ENCODE results near the gene STUM. TPM values are rescaled to one million over a fixed set of nuclear protein-coding genes. Genes with fewer than 3 reads are reported as not detected.

The STUM gene
- polyA plus RNA-seq, 2 of the 4 experiments (the other 2 are of a cell fraction) = not detected

GRCh38 chr1:226566234-226566633 lies 17.7 kb downstream of the STUM start:
- Histone ChIP-seq H3K4me3 (no peak overlapping the region), H3K27ac (no peak overlapping the region), H3K4me2 (no peak overlapping the region), H3K4me1 (no peaks in the 10 kb centered on the region), H3K9me3 (no peaks in the 10 kb centered on the region)
- ChIA-PET POLR2A (no interaction called here), CTCF (interaction anchor here (2.2 kb wide), 1 partner anchor 19 kb away, joined by 8 read pairs; no protein-coding TSS in a partner anchor)
- no peak for ATAC-seq
- DNase-seq (ENCODE audit: low read depth in 1 of 2, low spot score in 1 of 2) = no peak
- no peak for TF ChIP-seq SREBF2 (IDR thresholded peaks at IDR 0.05)
- no peak for TF ChIP-seq RCOR1 (IDR thresholded peaks at IDR 0.05; ENCODE audit: low read depth, low read length)
- 34% methylated on average over 1 of the region's 1 CpG for WGBS (ENCODE audit: missing lambda C conversion rate)
- no peak for FAIRE-seq

DNA sequence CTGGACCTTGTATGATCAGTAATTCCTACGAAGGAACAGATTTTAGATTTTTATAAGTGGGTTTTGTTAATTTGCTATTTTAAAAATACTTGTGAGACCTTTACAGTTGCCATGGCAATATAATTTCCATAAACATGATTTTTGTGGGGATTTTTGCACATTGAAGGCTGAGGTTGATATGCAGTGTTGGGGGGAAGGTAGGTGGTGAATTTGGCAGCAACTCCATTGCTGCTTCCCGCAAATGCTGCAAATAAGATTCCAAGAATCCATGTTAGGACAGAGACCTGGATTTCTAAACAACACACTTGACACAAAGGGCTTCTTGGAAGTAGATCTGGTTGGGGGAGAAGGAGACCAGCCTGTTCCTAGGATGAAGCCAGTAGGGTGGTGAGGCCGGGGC lies 18.2 kb downstream of the STUM start:
- no peaks in the 10 kb centered on the region for H3K9me3 ChIP-seq
- TF ChIP-seq TFCP2L1 (CRISPR knock-in tag; IDR thresholded peaks at IDR 0.05) (no peak), BHLHE40 (IDR thresholded peaks at IDR 0.05; ENCODE audit: low read depth, low read length) (no peak), EHF (CRISPR knock-in tag; IDR thresholded peaks at IDR 0.05) (no peak), CBX2 (IDR thresholded peaks at IDR 0.05; ENCODE audit: borderline replicate concordance, low read depth) (no peak), ATOH8 (CRISPR knock-in tag; IDR thresholded peaks at IDR 0.05; ENCODE audit: low read depth) (no peak), NR3C1 (IDR thresholded peaks at IDR 0.05) (no peak), REST (IDR thresholded peaks at IDR 0.05) (no peak), JUN (IDR thresholded peaks at IDR 0.05) (no peak), HOXA7 (CRISPR knock-in tag; IDR thresholded peaks at IDR 0.05) (no peak), MAX (IDR thresholded peaks at IDR 0.05) (no peak), HDAC2 (IDR thresholded peaks at IDR 0.05) (no peak), SREBF2 (IDR thresholded peaks at IDR 0.05) (no peak), CEBPB (IDR thresholded peaks at IDR 0.05) (no peak), RARB (CRISPR knock-in tag; IDR thresholded peaks at IDR 0.05) (no peak), TP53 (CRISPR knock-in tag; IDR thresholded peaks at IDR 0.05) (no peak), RCOR1 (IDR thresholded peaks at IDR 0.05; ENCODE audit: low read depth, low read length) (no peak), POLR2AphosphoS2 (conservative IDR thresholded peaks at IDR 0.05; ENCODE audit: low read length) (no peak), HEYL (CRISPR knock-in tag; IDR thresholded peaks at IDR 0.05) (no peak), CHD2 (IDR thresholded peaks at IDR 0.05; ENCODE audit: low read length, partially characterized antibody) (no peak)
- no peak overlapping the region for H3K4me2 ChIP-seq
- no peaks in the 10 kb centered on the region for H3K4me1 ChIP-seq
- ATAC-seq = no peak
- no peak overlapping the region for H3K27ac ChIP-seq
- WGBS (ENCODE audit: missing lambda C conversion rate) = 56% methylated on average over 3 of the region's 3 CpGs
- no peak for DNase-seq (ENCODE audit: low read depth in 1 of 2, low spot score in 1 of 2)
- H3K4me3 ChIP-seq = no peak overlapping the region
- FAIRE-seq = no peak
- ChIA-PET POLR2A (no interaction called here), CTCF (interaction anchor here (1.1 to 2.2 kb wide), 2 partner anchors 19 to 42 kb away, joined by 3 to 8 read pairs; no protein-coding TSS in a partner anchor)

GRCh38 chr1:226568077-226568831 lies 19.7 kb downstream of the STUM start:
- WGBS (ENCODE audit: missing lambda C conversion rate) = 59% methylated on average over 12 of the region's 13 CpGs
- ChIA-PET POLR2A (no interaction called here), CTCF (interaction anchor here (1.2 to 2.2 kb wide), 4 partner anchors 8 to 443 kb away, joined by 3 to 8 read pairs (median 4); no protein-coding TSS in a partner anchor)
- Histone ChIP-seq H3K27ac (no peak overlapping the region), H3K4me3 (no peak overlapping the region), H3K4me1 (no peaks in the 10 kb centered on the region), H3K4me2 (no peak overlapping the region), H3K9me3 (no peaks in the 10 kb centered on the region)
- TF ChIP-seq RAD21 (conservative IDR thresholded peaks at IDR 0.05 in 1 of 2, IDR thresholded peaks at IDR 0.05 in 1 of 2) (peak in 1 of 2 experiments; percentile 19; a peak in 2 of 5 replicates), MAZ (IDR thresholded peaks at IDR 0.05; ENCODE audit: borderline replicate concordance, low read depth, low read length) (no peak), CTCF (IDR thresholded peaks at IDR 0.05) (0 out of 3 replicates have a peak, but pooled peaks have one; percentile 9)
- ATAC-seq (peak; percentile 78 to 80), DNase-seq (ENCODE audit: low read depth in 1 of 2, low spot score in 1 of 2) (peak; percentile 19 to 35), FAIRE-seq (no peak)

Measured in A549 (cell line).